HL-60/S4 treated with retinoic acid at 250 ng/mL for 4 days and 3 days (cell line): Measurements from ENCODE around the gene FXYD5.

Experiments
- in situ Hi-C: fragments of 300-500 bp; cut with MboI; formaldehyde crosslinking; loops from 2 replicates; pipeline ENCODE4 v1.7.0; 2022; ENCODE audit warnings: low sequenced_read_pairs

FXYD5 gene

GRCh38 chr19:35119578-35120155 is 34.9 kb upstream of the FXYD5 start:
- in situ Hi-C loops, result loop anchor here (10.0 kb wide), 1 partner anchor 145 kb away; no protein-coding TSS in a partner anchor

GRCh38 chr19:35120492-35120891 is 34.0 kb upstream of the FXYD5 start:
- in situ Hi-C loops, result loop anchor here (10.0 kb wide), 1 partner anchor 146 kb away; no protein-coding TSS in a partner anchor

GRCh38 chr19:35120898-35121297 is 33.6 kb upstream of the FXYD5 start:
- in situ Hi-C loops, result loop anchor here (10.0 kb wide), 1 partner anchor 146 kb away; no protein-coding TSS in a partner anchor

GRCh38 chr19:35122687-35123551 is 31.6 kb upstream of the FXYD5 start:
- in situ Hi-C loops, result loop anchor here (10.0 kb wide), 1 partner anchor 148 kb away; no protein-coding TSS in a partner anchor

- in situ Hi-C loops, result loop anchor here (10.0 kb wide), 1 partner anchor 149 kb away; no protein-coding TSS in a partner anchor
Measured at GRCh38 chr19:35123573-35123972, 31.0 kb upstream of the FXYD5 start.

- in situ Hi-C loops, result loop anchor here (10.0 kb wide), 1 partner anchor 150 kb away; no protein-coding TSS in a partner anchor
Measured at GRCh38 chr19:35124098-35125060, 30.2 kb upstream of the FXYD5 start.

GRCh38 chr19:35125270-35125717 is 29.2 kb upstream of the FXYD5 start:
- in situ Hi-C loops, result loop anchor here (10.0 kb wide), 1 partner anchor 150 kb away; no protein-coding TSS in a partner anchor

- in situ Hi-C loops, result loop anchor here (10.0 kb wide), 1 partner anchor 151 kb away; no protein-coding TSS in a partner anchor
Measured at GRCh38 chr19:35125749-35126623, 28.5 kb upstream of the FXYD5 start.

- in situ Hi-C loops, result loop anchor here (10.0 kb wide), 1 partner anchor 152 kb away; no protein-coding TSS in a partner anchor
Measured at GRCh38 chr19:35126624-35126959, 27.9 kb upstream of the FXYD5 start.

GRCh38 chr19:35127871-35128270 is 26.7 kb upstream of the FXYD5 start:
- in situ Hi-C loops, result loop anchor here (10.0 kb wide), 1 partner anchor 153 kb away; no protein-coding TSS in a partner anchor

- in situ Hi-C loops, result loop anchor here (10.0 kb wide), 1 partner anchor 154 kb away; no protein-coding TSS in a partner anchor
Measured at GRCh38 chr19:35128398-35129057, 26.0 kb upstream of the FXYD5 start.

- in situ Hi-C loops, result loop anchor here (10.0 kb wide), 1 partner anchor 155 kb away; no protein-coding TSS in a partner anchor
Measured at GRCh38 chr19:35129724-35130274, 24.7 kb upstream of the FXYD5 start.

GRCh38 chr19:35130761-35131720 is 23.5 kb upstream of the FXYD5 start:
- in situ Hi-C loops, result no loop called here

GRCh38 chr19:35132254-35132653 is 22.3 kb upstream of the FXYD5 start:
- in situ Hi-C loops, result no loop called here

GRCh38 chr19:35133826-35134225 is 20.7 kb upstream of the FXYD5 start:
- in situ Hi-C loops, result no loop called here

GRCh38 chr19:35134601-35135242 is 19.8 kb upstream of the FXYD5 start, which contains the start of gene LGI4:
TSS of gene LGI4 (minus strand) at chr19:35135059. CDS start at chr19:35134680, 379 bp downstream.
- in situ Hi-C loops, result no loop called here
